A549 treated with Hydrocortisone at 1 μM for 4 hours (cell line): ENCODE results near the gene TSPY9. TPM values are rescaled to one million over a fixed set of nuclear protein-coding genes. Genes with fewer than 3 reads are reported as not detected.

ENCODE experiments used
- total RNA-seq: library from RNA; stranded (reverse); fragments of 200-300 nt; extraction: Qiagen RNA extraction; gene quantifications from 5 replicates; pipeline ENCODE4 v1.2.3, GENCODE V29; 2022

The TSPY9 gene
- total RNA-seq, result not detected in 5 replicates

GRCh38 chrY:9486967-9487366, at the start of gene TSPY9:
TSPY9 (plus strand) TSS chrY:9487267; CDS start chrY:9487313, 46 bp downstream.

GRCh38 chrY:9466655-9467054, 20.4 kb upstream of the TSPY9 start, which contains the start of gene TSPY1:
TSPY1 (plus strand) TSS chrY:9466955; CDS start chrY:9467001, 46 bp downstream.

GRCh38 chrY:9527580-9527979, 40.5 kb downstream of the TSPY9 start, which contains the start of gene TSPY10:
TSPY10 (plus strand) TSS chrY:9527880; CDS start chrY:9527926, 46 bp downstream.

Other genes with a start within 250 kb of the TSPY9 start
- not detected in 5 replicates for gene TSPY4, start 149.8 kb upstream of the TSPY9 start, total RNA-seq
- gene TSPY8, start 129.5 kb upstream of the TSPY9 start, total RNA-seq, result not detected in 5 replicates
- not detected in 5 replicates for gene TSPY3, start 88.8 kb upstream of the TSPY9 start, total RNA-seq
- not detected in 5 replicates for gene TSPY1, start 20.3 kb upstream of the TSPY9 start, total RNA-seq
- gene TSPY10, start 40.6 kb downstream of the TSPY9 start, total RNA-seq, result not detected in 5 replicates